ENCODE data around the gene THAP4. TPM values are rescaled to one million over a fixed set of nuclear protein-coding genes. Genes with fewer than 3 reads are reported as not detected.

The THAP4 gene
- total and polyA plus RNA-seq, 2 experiments from 2014 or later, result 62.9 to 80.4 TPM

GRCh38 chr2:241563981-241564595, 72.9 kb downstream of the THAP4 start:
- no peaks in the 10 kb centered on the region for H3K9me2 ChIP-seq (ENCODE audit: insufficient read depth)
- ATAC-seq (no peak), DNase-seq (ENCODE audit: low spot score) (no peak)
- Mint-ChIP-seq H3K27me3 (ENCODE audit: insufficient read depth, low read depth, poor library complexity) (peaks cover 15% of the 10 kb centered on the region), H3K9me3 (no peaks in the 10 kb centered on the region), H3K4me3 (no peak overlapping the region), H3K4me1 (peaks cover 6% of the 10 kb centered on the region; the same call in 2 of the 3 replicates), H3K27ac (no peak overlapping the region), H3K36me3 (ENCODE audit: low read depth) (no peaks in the 10 kb centered on the region; the same call in 2 of the 3 replicates)
- TF ChIP-seq REST (IDR thresholded peaks at IDR 0.05; ENCODE audit: unreplicated experiment), result no peak
- TF ChIP-seq ZNF462 (CRISPR knock-in tag; IDR thresholded peaks at IDR 0.05), result no peak
- no peak for TF ChIP-seq JUNB (IDR thresholded peaks at IDR 0.05; ENCODE audit: unreplicated experiment)
- TF ChIP-seq CTCF (conservative IDR thresholded peaks at IDR 0.05; ENCODE audit: low read depth in 2 of 2), result no peak
- peaks cover 4% of the 10 kb centered on the region for H3K79me2 ChIP-seq (replicated peaks; ENCODE audit: insufficient read depth)
- H3K4me1 ChIP-seq (ENCODE audit: insufficient read depth), result no peaks in the 10 kb centered on the region; the same call in 1 of the 2 replicates
- no peak overlapping the region for H3K4me2 ChIP-seq
- no peak overlapping the region for H3K27ac ChIP-seq (ENCODE audit: low read depth)
- H2AFZ ChIP-seq, result no peak overlapping the region
- H4K20me1 ChIP-seq (replicated peaks; ENCODE audit: insufficient read depth), result peaks cover 14% of the 10 kb centered on the region
- no peaks in the 10 kb centered on the region for H3F3A ChIP-seq (replicated peaks; ENCODE audit: low read depth)
- no peaks in the 10 kb centered on the region for H3K27me3 ChIP-seq (ENCODE audit: insufficient read depth)
- H3K4me3 ChIP-seq, result no peak overlapping the region
- no peaks in the 10 kb centered on the region for H3K36me3 ChIP-seq (ENCODE audit: insufficient read depth)
